HL-60 (cell line): Measurements from ENCODE around the gene RGCC.

ENCODE experiments used
- DNase-seq, 2 experiments: peaks; one replicate each; pipeline ENCODE4 v3.0.0-alpha.2; 2010 to 2020; ENCODE audit warnings: low read depth in 1 of 2, low spot score in 1 of 2
- H3K27ac ChIP-seq: fragments of 250-450 bp; sonication (Bioruptor Pico); replicated peaks from 2 replicates; pipeline ENCODE4 v1.5.1; 2020; ENCODE audit warnings: mild to moderate bottlenecking, moderate library complexity
- H3K27me3 ChIP-seq: fragments of 250-450 bp; sonication (Bioruptor Pico); 2 replicates; pipeline ENCODE4 v1.5.1; 2021; ENCODE audit warnings: mild to moderate bottlenecking, moderate library complexity; ENCODE audit not compliant: insufficient read depth, poor library complexity, severe bottlenecking
- H3K4me3 ChIP-seq: replicated peaks from 2 replicates; pipeline ENCODE4 v1.5.1; 2011; ENCODE audit warnings: mild to moderate bottlenecking, control low read depth, low read length; ENCODE audit not compliant: insufficient read depth
- GABPA ChIP-seq: IDR thresholded peaks from 2 replicates; pipeline ENCODE4 v1.6.1; 2012; ENCODE audit warnings: low read depth
- POLR2AphosphoS5 ChIP-seq: IDR thresholded peaks from 2 replicates; pipeline ENCODE4 v1.6.1; 2012; ENCODE audit warnings: low read depth
- SPI1 ChIP-seq: IDR thresholded peaks from 2 replicates; pipeline ENCODE4 v1.6.1; 2012; ENCODE audit warnings: low read depth, mild to moderate bottlenecking, borderline replicate concordance
- TF ChIP-seq, protein P1 (sequence below): IDR thresholded peaks from 2 replicates; pipeline ENCODE4 v1.6.1; 2012; ENCODE audit warnings: low read depth; ENCODE audit not compliant: insufficient replicate concordance
- TF ChIP-seq, protein P2 (sequence below): IDR thresholded peaks from one replicate; pipeline ENCODE4 v1.5.1; 2011; ENCODE audit warnings: low read length, control low read depth, inconsistent platforms; ENCODE audit not compliant: insufficient read depth

Gene RGCC

DNA sequence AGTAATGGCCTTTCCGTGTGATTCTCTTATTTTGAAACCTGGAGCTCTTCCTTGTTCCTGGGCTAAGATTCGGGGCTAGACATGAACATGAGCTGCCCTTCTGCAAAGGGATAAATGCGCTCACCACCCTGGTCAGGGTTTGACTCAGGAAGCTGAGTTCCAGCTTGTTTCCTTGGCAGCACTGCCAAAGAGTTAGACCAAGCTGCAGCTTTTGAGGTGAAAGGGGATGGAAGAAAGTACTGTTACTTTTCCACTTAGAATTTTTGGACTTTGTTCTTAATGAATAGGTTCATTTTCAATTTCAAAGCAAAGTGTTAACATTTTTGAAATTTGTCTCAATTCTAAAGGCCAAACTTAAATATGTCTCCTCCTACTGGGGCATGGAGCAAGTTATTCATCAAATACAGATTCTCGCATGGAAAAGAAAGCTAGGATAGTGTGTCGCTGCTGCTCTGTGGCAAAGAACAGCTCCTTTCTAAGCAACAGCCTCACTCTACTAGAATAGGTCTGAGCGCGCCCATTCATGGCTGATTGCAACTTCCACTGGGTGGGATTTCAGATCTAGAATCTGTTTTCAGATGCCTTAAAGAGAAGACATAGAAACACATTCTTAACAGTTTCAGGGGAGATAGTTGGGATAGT, 2.2 kb downstream of the RGCC start:
- DNase-seq: no peak
- H3K4me3 ChIP-seq: no peak overlapping the region
- TF ChIP-seq, protein P1, sequence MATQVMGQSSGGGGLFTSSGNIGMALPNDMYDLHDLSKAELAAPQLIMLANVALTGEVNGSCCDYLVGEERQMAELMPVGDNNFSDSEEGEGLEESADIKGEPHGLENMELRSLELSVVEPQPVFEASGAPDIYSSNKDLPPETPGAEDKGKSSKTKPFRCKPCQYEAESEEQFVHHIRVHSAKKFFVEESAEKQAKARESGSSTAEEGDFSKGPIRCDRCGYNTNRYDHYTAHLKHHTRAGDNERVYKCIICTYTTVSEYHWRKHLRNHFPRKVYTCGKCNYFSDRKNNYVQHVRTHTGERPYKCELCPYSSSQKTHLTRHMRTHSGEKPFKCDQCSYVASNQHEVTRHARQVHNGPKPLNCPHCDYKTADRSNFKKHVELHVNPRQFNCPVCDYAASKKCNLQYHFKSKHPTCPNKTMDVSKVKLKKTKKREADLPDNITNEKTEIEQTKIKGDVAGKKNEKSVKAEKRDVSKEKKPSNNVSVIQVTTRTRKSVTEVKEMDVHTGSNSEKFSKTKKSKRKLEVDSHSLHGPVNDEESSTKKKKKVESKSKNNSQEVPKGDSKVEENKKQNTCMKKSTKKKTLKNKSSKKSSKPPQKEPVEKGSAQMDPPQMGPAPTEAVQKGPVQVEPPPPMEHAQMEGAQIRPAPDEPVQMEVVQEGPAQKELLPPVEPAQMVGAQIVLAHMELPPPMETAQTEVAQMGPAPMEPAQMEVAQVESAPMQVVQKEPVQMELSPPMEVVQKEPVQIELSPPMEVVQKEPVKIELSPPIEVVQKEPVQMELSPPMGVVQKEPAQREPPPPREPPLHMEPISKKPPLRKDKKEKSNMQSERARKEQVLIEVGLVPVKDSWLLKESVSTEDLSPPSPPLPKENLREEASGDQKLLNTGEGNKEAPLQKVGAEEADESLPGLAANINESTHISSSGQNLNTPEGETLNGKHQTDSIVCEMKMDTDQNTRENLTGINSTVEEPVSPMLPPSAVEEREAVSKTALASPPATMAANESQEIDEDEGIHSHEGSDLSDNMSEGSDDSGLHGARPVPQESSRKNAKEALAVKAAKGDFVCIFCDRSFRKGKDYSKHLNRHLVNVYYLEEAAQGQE: no peak
- no peak for TF ChIP-seq POLR2AphosphoS5
- TF ChIP-seq, protein P2, sequence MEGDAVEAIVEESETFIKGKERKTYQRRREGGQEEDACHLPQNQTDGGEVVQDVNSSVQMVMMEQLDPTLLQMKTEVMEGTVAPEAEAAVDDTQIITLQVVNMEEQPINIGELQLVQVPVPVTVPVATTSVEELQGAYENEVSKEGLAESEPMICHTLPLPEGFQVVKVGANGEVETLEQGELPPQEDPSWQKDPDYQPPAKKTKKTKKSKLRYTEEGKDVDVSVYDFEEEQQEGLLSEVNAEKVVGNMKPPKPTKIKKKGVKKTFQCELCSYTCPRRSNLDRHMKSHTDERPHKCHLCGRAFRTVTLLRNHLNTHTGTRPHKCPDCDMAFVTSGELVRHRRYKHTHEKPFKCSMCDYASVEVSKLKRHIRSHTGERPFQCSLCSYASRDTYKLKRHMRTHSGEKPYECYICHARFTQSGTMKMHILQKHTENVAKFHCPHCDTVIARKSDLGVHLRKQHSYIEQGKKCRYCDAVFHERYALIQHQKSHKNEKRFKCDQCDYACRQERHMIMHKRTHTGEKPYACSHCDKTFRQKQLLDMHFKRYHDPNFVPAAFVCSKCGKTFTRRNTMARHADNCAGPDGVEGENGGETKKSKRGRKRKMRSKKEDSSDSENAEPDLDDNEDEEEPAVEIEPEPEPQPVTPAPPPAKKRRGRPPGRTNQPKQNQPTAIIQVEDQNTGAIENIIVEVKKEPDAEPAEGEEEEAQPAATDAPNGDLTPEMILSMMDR: no peak
- TF ChIP-seq GABPA: no peak
- TF ChIP-seq SPI1: no peak
- peak overlapping the region; percentile 25 for H3K27ac ChIP-seq
- H3K27me3 ChIP-seq: peaks cover 5% of the 10 kb centered on the region

DNA sequence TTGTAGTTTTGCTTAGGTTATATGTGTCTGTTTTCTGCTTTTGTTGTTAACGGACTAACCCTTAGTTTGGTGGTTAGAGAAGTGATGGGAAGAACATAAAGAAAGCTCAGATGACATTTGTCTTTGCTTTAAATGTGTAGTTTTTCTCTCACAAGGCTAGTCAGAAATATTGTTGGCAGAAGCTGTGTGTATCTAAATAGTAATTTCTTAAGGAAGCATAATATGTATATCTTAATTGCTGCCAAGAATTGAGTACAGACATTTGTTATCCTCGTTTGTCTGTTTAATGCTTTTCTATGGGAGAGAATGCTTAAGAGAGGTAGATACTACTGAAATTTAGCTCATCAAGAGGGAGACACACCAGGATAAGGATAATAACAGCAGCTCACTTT, 2.7 kb downstream of the RGCC start:
- TF ChIP-seq GABPA (no peak), SPI1 (no peak), POLR2AphosphoS5 (no peak)
- TF ChIP-seq, protein P2: no peak
- TF ChIP-seq, protein P1: no peak
- no peak overlapping the region for H3K4me3 ChIP-seq
- peaks cover 5% of the 10 kb centered on the region for H3K27me3 ChIP-seq
- no peak for DNase-seq
- H3K27ac ChIP-seq: no peak overlapping the region

DNA sequence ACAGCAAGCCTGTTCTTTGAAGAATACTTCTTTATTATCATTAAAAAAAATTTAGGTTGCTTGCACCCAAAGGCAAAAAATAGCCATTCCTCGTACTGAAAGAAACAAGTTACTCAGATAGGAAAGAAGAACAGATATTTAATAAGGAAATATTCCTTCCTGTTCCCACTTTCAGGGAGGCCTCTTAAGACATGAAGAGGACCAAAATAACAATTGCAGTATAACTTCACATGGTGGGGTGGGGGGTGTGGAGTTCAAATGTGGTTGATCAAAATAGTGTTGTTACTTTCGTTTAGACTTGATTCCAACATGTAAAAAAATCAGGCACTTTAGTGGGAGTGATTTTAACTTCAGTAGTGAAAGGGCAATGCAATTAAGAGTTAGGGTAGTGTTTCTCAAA, 3.6 kb downstream of the RGCC start:
- TF ChIP-seq, protein P2: no peak
- TF ChIP-seq SPI1: no peak
- TF ChIP-seq, protein P1: no peak
- no peak for TF ChIP-seq POLR2AphosphoS5
- TF ChIP-seq GABPA: no peak
- DNase-seq: no peak
- H3K27me3 ChIP-seq: peaks cover 5% of the 10 kb centered on the region
- H3K27ac ChIP-seq: no peak overlapping the region
- no peak overlapping the region for H3K4me3 ChIP-seq
